ENCODE measurements around the gene PAQR6.

Gene PAQR6

DNA sequence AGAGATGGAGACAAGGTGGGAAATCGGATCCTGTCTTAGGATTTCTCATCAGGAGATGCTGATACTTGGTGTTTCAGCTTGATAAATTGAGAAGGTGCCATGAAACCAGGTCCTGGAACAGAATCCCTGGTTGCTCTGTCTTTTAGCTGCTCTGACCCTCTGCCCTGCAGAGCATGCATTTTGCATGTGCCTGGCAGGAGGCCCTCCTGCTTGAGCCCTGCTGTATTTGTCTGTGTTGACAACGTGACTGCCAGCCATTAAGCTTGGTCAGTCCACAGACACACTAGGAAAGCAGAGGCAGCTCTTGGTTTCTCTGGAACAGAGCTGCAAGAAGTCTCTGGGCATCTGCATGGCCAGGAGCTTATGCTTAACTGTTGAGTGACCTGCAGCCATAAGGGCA, 51.4 kb downstream of the PAQR6 start:
- DNase-seq (ENCODE audit: low read depth in 2 of 3, low spot score in 2 of 3) = no peak

GRCh38 chr1:156195853-156196252, 52.0 kb downstream of the PAQR6 start:
- DNase-seq (ENCODE audit: low read depth in 2 of 3, low spot score in 2 of 3) = no peak

GRCh38 chr1:156194300-156194652, 53.6 kb downstream of the PAQR6 start:
- DNase-seq (ENCODE audit: low read depth in 2 of 3, low spot score in 2 of 3) = no peak

DNA sequence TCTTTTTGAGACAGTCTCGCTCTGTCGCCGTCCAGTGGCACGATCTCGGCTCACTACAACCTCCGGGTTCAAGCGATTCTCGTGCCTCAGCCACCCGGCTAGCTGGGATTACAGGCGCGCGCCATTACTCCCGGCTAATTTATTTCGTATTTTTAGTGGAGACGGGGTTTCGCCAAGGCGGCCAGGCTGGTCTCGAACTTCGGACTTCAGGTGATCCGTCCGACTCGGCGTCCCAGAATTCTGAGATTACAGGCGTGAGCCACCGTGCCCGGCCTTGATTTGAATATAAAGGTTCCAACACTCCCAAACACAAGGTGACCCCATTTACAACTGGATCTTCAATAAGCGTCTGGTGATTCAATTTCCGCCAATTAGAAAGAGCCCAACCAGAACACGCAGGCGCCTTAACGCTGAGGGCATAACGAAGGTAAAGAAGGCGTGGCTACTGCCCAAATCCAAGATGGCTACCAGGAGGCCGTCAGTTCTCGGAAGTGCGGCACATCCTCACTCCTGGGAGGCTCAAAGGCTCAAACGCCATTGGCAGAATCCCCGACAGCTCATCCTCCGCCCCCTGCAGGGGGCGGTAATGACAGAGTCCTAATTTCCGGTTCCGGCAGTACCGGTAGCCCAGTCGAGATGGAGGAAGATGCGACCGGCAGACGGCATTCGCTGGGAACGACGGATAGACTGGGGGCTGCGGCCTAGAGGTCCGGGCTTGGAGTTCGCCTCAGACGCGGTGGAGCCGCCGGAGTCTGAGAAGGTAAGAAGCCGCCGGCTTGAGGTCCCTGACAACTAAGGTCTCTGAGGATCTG, 54.2 kb downstream of the PAQR6 start, which contains the start of gene SLC25A44:
Gene SLC25A44 (plus strand): TSS at position 617 of the 812 bp plus-strand sequence. CDS start 5,744 bp downstream, outside the sequence.
- DNase-seq (ENCODE audit: low read depth in 2 of 3, low spot score in 2 of 3) = peak; percentile 87 to 89 (median 88)

Data from activated CD8-positive, alpha-beta memory T cell treated with anti-CD3 and anti-CD28 coated beads for 48 hours (primary cell).